HS-5 (cell line): Measurements from ENCODE around the gene TSTD1.
A peak's percentile ranks its signal among the peaks of the same experiment; 100 is the strongest.
"Not testable (repeated sequence)": the region's sequence is repeated elsewhere in the genome, so short reads cannot be mapped to it uniquely, and the experiment has no call there.

Experiments
- DNase-seq: peaks from one replicate; pipeline ENCODE4 v3.0.0-alpha.2; 2012; ENCODE audit warnings: low read depth

Gene TSTD1

GRCh38 chr1:161007369-161007768 lies 31.4 kb downstream of the TSTD1 start:
- DNase-seq, result no peak

- no peak for DNase-seq
Measured at GRCh38 chr1:161006563-161006962, 32.2 kb downstream of the TSTD1 start.

- no peak for DNase-seq
Measured at GRCh38 chr1:161001525-161001924, 37.2 kb downstream of the TSTD1 start.

DNA sequence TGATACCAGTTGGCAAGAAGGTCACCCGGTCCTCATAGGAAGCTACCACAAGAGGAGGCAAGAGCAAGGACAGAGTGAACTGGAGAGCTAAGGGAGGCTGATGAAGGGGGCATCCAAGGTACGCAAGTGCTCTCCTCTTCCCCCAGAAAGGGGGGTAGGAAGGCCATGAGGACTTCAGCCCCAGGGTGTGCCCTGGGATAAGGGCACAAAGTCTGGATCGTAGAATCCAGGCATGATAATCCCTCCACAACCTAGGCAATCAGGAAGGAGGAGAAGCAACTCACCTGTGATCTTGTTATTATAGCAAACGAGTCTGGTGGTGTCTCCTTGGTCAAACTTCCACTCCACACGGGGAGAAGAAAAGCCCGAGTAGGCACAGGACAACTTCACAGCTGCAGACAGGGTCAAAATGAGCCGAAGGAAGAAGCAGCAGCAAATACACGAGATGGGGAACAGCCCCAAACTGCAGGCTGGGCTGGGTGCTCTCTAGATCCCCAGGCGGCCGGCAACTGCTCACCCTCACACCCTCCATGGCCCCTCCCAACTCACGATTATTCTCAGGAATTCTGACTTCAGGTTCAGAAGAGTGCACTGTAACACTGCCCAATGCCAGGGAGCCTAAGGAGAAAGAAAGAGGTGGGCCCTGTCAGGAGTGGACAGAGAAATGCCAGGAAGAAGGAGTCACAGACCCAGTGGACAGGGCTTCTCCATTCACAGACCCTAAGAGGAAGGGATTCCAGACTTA lies 37.9 kb downstream of the TSTD1 start:
- no peak for DNase-seq

GRCh38 chr1:160999376-160999775 lies 39.4 kb downstream of the TSTD1 start:
- no peak for DNase-seq

DNA sequence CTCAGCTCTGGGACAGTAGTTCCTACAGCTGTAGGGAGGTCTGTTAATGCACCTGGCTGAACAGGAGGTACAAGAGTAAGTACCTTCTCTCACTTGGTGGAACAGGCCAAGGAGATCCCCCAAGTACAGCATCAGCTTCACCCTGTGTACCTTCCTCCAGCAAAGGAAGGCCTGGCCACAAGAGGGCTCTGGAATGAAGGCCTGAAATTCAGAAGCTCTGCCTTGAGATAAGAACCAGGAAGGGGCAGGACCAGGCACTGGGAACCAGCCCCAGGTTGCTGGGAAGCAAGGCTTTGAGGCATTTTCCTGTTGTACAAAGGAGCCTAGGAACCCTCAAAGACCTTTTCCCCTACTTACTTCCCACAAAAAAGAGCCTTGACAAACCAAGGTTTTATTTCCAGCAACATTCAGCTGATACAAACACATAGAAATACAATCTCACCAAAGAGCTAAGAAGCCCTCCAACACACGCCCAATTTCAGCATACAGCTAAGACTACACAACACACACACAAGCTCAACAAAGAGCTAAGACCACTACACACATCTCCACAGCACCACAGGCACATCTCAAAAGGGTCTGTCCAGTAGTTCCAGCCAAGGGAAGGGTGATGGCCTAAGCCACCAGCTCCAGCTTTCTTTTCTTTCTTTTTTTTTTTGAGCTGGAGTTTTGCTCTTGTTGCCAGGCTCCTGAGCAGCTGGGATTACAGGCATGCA lies 41.3 kb downstream of the TSTD1 start:
- DNase-seq, result no peak

- peak; percentile 62 for DNase-seq
Measured at GRCh38 chr1:160996178-160996577, 42.6 kb downstream of the TSTD1 start.

DNA sequence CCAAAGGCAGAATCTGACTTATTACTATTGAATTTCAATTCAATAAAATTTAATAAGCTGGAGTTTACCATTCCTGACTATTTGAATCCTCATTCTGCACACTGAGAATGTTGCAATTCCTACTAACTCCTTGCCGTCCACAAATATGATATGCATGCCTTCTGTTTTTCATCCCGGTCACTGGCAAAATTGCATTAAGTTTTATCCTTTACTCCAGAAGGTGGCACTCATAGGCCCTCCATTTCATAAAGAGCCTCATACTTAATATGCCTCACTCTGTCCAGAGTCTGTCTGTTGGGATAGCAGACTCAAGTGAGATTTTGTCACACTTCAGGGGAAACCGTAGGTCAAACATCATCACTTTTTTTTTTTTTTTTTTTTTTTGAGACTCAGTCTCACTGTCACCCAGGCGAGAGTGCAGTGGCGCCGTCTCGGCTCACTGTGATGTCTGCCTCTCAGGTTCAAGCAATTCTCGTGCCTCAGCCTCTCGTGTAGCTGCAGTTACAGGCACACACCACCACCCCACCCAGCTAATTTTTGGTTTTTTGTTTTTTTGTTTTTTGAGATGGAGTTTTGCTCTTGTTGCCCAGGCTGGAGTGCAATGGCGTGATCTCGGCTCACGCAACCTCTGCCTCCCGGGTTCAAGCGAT lies 45.1 kb downstream of the TSTD1 start:
- peak; percentile 37 for DNase-seq

DNA sequence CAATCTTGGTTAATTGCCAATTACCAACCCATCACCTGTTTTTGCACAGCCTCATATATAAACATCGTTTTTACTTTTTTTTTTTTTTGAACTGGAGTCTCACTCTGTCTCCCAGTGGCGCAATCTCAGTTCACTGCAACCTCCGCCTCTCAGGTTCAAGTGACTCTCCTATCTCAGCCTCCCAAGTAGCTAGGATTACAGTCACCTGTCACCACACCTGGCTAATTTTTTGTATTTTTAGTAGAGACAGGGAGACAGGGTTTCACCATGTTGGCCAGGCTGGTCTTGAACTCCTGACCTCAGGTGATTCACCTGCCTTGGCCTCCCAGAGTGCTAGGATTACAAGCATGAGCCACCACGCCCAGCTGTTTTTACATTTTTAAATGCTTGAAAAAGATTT lies 46.7 kb downstream of the TSTD1 start:
- DNase-seq, result not testable (repeated sequence)
